Stimulated activated CD4-positive, alpha-beta T cell treated with anti-CD3 and anti-CD28 coated beads, Interleukin-15, amount 100 ng/mL, for 24 hours (primary cell): ENCODE measurements around the gene NAA38.
A peak's percentile ranks its signal among the peaks of the same experiment; 100 is the strongest.

Source experiments
- DNase-seq: peaks from one replicate; pipeline ENCODE4 v3.0.0-alpha.2; 2020

The NAA38 gene

DNA sequence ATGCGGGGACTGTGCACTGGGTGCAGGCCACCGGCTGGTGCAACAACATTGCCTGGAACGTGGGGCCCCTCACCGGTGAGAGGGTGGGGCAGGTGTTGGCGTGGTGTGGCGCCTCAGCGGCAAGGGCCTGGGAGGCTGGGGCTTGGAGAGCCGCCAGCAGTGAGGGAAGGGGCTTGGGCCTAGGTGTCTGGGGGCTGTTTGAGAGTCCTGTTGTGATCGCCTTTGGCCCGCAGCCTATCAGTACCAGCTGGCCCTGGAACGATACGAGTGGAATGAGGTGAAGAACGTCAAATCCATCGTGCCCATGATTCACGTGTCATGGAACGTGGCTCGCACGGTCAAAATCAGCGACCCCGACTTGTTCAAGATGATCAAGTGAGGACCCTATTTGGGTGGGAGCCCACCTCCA is 5.1 kb downstream of the NAA38 start:
- DNase-seq: peak; percentile 7

DNA sequence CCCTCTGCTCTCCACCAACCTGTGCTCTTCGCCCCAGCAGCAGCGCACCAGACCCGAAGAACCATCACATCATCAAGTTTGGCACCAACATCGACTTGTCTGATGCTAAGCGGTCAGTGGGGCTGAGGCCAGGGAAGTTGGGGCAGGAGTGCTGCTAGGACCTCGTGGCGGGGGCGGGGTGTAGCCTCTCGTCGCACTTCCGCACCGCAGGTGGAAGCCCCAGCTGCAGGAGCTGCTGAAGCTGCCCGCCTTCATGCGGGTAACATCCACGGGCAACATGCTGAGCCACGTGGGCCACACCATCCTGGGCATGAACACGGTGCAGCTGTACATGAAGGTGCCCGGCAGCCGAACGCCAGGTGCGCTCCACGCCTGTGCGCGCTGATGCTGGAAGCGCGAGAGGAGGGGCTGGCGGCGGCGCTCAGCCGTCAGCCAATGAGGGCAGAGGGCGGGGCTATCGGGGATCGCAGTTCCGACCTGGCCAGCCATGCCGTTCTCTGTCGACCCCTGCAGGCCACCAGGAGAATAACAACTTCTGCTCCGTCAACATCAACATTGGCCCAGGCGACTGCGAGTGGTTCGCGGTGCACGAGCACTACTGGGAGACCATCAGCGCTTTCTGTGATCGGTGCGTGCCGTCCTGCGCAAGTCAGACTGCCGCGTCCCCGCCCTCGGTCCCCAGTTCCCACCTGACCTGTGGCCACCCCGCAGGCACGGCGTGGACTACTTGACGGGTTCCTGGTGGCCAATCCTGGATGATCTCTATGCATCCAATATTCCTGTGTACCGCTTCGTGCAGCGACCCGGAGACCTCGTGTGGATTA is 5.7 kb downstream of the NAA38 start:
- peak; percentile 97 for DNase-seq

DNA sequence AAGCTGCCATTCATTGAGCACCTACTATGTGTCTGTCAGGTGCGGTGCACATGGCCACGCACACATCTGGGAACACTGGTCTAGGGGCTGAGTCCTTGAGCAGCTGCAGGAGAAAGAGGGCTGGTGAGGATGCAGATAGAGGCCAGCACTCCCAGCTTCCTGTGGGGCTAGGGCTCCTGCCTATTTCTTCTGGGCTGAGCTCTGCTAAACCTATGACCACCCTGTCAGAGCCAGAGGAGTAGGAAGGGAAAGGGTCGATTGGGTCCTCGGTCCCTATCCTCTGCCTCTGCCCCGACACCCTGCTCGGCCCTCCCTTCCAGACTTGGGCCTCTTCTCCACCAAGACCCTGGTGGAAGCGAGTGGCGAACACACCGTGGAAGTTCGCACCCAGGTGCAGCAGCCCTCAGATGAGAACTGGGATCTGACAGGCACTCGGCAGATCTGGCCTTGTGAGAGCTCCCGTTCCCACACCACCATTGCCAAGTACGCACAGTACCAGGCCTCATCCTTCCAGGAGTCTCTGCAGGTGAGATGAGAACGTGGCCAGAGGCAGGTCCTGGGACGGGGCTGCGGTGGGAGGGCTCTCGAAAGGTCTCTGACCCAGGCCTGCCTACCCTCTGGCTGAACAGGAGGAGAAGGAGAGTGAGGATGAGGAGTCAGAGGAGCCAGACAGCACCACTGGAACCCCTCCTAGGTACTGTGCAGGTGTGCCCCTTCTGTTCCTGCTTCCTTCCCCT is 6.5 kb downstream of the NAA38 start:
- peak; percentile 14 for DNase-seq

DNA sequence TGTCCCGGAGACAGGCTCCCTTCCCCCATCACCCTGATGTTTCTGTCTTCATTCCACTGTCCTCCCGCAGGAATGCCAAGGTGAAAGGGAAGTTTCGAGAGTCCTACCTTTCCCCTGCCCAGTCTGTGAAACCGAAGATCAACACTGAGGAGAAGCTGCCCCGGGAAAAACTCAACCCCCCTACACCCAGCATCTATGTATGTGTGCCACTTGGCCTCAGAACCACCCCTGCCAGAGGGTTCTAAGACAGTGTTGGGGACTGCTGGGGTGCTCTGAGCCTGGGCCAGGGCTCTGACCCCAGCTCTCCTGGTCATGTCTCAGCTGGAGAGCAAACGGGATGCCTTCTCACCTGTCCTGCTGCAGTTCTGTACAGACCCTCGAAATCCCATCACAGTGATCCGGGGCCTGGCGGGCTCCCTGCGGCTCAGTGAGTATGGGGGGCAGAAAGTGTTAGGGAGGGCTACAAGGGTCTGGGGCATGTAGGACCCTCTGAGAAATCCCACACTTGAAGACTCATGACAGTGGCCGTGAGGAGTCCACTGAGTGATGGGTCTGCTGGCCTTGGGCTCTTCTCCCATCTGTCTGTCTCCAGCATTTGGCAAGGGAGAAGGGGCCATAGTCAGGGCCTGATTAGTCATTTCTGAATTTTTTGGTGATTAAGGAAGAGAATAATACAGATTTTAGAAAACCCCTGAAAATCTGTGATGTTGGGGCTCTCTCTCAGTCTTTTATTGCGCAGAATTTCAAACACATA is 7.4 kb downstream of the NAA38 start:
- DNase-seq: no peak

DNA sequence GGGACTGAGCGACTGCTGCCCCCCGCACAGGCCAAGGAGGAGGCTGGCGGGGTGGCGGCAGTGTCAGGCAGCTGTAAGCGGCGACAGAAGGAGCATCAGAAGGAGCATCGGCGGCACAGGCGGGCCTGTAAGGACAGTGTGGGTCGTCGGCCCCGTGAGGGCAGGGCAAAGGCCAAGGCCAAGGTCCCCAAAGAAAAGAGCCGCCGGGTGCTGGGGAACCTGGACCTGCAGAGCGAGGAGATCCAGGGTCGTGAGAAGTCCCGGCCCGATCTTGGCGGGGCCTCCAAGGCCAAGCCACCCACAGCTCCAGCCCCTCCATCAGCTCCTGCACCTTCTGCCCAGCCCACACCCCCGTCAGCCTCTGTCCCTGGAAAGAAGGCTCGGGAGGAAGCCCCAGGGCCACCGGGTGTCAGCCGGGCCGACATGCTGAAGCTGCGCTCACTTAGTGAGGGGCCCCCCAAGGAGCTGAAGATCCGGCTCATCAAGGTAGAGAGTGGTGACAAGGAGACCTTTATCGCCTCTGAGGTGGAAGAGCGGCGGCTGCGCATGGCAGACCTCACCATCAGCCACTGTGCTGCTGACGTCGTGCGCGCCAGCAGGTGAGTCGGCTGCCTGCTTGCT is 8.1 kb downstream of the NAA38 start:
- DNase-seq: peak; percentile 6

DNA sequence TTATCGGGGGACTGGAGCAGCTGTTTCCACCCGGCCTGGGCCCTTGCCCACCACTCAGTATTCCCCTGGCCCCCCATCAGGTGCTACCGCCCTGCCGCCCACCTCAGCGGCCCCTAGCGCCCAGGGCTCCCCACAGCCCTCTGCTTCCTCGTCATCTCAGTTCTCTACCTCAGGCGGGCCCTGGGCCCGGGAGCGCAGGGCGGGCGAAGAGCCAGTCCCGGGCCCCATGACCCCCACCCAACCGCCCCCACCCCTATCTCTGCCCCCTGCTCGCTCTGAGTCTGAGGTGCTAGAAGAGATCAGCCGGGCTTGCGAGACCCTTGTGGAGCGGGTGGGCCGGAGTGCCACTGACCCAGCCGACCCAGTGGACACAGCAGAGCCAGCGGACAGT is 8.6 kb downstream of the NAA38 start:
- DNase-seq: no peak

DNA sequence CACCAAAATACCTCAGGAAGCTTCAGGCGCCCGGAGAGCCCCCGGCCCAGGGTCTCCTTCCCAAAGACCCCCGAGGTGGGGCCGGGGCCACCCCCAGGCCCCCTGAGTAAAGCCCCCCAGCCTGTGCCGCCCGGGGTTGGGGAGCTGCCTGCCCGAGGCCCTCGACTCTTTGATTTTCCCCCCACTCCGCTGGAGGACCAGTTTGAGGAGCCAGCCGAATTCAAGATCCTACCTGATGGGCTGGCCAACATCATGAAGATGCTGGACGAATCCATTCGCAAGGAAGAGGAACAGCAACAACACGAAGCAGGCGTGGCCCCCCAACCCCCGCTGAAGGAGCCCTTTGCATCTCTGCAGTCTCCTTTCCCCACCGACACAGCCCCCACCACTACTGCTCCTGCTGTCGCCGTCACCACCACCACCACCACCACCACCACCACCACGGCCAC is 9.2 kb downstream of the NAA38 start:
- DNase-seq: no peak

DNA sequence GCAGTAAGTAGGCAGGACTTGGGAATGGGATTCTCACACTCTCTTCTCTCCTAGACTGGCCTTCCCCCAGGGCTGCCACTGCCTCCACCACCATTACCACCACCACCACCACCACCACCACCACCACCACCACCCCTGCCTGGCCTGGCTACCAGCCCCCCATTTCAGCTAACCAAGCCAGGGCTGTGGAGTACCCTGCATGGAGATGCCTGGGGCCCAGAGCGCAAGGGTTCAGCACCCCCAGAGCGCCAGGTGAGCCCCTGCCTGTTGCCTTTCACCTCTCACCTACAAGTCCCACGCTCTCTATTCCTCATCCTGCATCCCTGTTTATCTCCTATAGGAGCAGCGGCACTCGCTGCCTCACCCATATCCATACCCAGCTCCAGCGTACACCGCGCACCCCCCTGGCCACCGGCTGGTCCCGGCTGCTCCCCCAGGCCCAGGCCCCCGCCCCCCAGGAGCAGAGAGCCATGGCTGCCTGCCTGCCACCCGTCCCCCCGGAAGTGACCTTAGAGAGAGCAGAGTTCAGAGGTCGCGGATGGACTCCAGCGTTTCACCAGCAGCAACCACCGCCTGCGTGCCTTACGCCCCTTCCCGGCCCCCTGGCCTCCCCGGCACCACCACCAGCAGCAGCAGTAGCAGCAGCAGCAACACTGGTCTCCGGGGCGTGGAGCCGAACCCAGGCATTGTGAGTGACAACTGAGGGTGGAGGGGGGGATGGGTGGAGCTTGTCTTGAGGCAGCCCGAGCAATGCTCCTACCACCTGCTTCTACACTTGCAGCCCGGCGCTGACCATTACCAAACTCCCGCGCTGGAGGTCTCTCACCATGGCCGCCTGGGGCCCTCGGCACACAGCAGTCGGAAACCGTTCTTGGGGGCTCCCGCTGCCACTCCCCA is 10.3 kb downstream of the NAA38 start:
- peak; percentile 22 for DNase-seq

DNA sequence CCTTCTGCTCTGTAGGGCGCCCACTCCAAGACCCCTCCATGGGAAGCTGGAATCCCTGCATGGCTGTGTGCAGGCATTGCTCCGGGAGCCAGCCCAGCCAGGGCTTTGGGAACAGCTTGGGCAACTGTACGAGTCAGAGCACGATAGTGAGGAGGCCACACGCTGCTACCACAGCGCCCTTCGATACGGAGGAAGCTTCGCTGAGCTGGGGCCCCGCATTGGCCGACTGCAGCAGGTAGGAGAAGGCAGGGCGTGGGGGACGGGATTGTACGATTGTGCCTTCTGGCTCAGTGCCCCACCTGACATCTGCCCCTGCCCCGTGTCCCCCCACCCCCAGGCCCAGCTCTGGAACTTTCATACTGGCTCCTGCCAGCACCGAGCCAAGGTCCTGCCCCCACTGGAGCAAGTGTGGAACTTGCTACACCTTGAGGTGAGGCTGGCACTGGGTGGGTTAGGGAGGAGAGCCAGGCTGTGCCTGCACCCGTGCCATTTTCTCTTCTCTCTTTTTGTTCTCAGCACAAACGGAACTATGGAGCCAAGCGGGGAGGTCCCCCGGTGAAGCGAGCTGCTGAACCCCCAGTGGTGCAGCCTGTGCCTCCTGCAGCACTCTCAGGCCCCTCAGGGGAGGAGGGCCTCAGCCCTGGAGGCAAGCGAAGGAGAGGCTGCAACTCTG is 11.2 kb downstream of the NAA38 start:
- no peak for DNase-seq

DNA sequence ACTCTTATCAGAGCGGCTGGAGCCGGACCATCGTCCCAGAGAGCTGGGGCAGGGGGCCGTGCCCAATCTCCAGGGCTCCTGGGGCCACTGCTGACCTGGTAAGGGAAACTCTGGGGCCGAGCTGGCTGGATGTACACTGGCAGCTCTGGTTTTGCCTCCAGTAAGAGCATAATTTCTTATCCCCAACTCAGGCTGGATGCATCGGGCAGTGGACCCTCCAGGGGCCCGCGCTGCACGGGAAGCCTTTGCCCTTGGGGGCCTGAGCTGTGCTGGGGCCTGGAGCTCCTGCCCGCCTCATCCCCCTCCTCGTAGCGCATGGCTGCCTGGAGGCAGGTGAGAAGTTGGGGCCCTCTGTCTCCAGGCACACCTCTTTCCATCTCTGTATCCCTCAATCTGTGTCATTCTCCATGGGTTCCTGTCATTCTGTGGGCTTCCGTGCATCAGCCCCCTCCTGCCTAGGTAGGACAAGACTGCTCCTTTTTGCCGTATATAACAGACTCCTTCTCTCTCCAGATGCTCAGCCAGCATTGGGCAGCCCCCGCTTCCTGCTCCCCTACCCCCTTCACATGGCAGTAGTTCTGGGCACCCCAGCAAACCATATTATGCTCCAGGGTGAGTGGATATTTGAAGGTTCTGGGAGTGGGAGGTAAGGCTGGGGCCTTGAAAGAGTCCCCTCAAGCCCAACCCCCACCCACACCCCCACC is 11.8 kb downstream of the NAA38 start:
- DNase-seq: no peak

DNA sequence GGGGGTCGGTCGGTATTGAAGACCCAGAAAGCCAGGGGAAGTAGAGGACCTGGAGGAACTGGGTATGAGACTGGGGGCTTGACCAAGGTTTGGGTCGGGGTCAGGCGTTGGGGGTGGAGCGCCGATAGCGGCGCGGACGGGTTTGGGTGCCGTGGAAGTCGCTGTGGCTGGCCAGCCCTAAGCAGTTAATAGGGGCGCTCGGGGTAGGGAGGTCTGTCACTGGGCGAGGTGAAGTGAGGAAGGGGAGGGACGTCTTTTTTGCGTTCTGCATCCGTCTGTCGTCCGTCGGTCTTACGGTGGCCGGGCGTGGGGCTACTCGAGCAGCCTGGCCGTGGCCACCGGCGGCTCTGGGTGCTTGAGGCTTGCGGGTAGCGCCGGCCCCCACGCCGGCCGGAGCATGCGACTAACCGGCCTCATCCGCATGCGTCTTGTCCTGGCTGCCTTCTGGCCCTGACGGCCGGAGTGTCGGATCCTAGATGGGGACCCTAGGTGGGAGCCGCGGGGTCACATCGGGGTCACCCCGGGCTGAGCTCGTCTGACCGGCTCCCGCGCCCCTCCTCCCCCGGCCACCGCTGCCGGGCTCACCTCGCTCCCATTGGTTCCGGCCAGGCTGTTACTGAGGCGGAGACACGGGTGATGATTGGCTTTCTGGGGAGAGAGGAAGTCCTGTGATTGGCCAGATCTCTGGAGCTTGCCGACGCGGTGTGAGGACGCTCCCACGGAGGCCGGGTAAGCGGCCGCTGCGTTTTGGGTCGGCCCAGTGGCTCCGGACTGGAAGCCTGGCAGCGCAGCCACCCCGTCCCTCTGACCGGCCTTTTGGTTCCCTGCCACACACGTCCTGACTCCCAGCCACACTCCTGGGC is 12.8 kb downstream of the NAA38 start:
- peak; percentile 90 for DNase-seq

DNA sequence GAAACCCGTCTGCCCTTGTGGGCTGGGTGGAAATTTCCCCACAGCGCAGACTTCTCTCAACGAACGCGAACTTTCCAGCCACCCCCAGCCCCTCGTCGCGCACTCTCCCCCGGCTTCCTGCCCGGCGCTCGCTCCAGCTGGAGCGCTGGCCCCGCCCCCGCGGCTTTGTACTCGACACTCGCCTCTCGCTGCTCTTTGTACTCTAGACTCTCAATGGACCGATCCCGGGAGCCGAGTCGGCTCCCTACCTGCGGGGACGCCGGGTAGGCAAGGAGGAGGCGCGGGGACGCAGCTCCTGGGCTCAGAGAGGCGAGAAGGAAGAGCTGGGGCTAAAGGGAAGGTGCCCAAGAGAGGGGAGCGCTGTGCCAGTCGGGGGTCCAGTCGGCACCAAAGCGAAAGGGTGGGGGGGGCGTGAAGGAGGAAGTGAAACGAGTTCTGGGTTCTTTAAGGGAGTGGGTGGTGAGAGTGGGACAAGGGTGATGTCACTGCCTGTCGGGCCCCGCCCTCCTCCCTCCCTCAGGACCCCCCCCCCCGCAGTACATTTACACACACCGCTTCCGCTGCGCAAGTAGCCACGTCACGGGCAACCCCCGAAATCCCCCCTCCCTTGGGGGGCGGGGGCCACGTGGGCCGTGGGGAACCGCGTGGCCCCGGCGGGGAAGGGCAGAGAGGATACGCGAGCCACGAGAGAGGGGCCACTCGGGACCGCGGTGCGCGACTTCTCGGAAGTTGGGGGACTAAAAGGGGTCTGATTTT is 13.6 kb downstream of the NAA38 start:
- DNase-seq: peak; percentile 94

DNA sequence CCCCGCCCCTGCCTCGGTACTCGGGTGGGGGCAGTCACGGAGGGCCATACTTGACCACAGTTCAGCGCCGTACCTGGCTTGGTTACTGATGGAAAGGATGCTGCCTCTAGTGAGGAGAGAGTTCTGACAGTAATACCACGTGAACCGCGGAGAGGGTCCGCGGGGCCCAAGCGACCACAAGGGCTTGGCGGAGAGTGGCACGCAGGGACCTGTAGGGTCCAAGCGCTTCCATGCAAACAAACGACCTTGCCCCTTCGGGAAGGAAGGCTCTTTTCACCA is 14.2 kb downstream of the NAA38 start:
- no peak for DNase-seq

DNA sequence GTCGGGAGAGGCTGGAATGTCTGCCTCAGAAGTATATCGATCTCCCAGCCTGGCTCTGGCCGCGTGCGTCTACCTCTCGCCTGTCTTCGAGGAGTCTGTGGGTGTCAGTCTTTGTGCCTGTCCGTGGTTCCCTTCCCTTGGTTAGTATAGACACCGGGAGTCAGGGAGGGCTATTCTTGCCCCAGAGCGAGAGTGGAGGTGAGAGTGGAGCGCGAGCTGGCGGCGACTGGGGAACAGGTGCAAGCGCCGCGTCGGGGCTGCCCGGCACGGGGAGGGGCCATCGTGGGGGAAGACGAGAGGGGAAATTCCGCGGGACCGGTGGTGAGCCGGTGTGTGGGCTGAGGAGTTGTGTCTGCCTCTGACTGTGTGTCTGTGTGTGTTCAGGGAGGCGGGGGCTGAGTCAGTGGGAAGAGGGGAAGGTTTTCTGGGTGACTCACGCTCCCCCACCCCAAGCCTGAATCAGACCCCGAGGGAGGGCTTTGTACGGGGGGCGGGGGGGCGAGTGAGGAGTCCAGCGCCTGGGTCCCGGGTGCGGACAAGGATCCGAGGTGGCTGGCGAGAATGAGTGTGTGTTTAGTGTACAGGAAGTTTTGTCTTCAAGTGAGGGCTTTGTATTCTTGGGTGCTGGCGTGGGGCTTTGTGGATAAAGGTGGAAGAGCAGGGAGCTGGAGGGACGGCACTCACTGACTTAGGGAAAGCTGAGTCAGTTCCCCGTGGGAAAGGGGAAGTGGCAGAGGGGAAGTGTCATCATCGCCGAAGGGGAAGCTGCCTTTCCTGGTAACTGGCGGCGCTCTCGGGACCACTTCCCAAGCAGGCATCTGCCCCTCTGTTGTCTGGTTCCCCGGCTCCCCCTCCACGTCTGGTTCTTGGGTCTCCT is 14.7 kb downstream of the NAA38 start:
- DNase-seq: peak; percentile 98

DNA sequence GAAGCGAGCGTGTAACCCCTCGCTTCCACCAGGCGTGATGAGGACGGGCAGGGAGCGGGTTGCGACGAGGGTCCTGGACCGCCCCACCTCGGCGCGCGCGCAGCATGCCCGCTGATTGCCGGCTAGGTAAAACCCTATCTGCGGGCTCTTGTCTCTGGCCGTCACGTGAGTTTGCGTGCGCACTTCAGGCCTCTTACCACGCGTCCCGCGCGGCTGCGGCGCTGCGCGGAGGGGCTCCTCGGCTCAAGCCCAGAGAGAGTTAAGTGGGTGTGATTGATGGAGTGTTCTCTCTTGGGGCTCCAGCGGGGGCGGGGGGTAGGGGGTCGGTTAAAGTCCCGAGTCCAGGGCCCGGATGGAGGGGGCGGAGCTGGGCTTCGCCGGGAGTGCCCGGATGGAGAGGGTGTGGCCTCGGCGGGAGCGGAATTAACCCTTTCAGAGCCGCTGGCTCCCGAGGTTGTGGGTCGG is 15.4 kb downstream of the NAA38 start:
- DNase-seq: peak; percentile 89

DNA sequence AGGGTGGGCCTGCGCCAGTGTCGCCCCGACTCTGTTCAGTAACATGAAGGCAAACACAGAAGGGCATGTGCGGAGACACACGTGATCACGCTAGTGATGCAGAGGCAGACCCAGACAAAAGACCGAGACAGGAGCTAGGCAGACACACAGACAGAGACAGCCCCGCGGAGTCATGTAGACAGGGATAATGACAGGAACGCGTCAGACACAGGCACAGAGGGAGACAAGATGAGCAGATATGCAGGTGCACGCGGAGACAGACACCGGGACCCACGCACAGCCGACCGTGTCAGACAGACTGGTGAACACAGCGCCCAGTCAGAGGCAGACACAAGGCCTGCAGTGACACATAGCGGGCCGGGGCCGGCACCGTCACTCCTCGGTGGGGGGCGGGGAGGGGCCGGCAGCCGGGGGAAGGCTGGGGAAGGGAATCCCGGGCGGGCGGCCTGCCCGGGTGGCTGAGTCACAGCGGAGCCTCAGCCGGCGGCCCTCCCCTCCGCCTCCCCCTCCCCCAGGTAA is 15.9 kb downstream of the NAA38 start:
- peak; percentile 94 for DNase-seq

DNA sequence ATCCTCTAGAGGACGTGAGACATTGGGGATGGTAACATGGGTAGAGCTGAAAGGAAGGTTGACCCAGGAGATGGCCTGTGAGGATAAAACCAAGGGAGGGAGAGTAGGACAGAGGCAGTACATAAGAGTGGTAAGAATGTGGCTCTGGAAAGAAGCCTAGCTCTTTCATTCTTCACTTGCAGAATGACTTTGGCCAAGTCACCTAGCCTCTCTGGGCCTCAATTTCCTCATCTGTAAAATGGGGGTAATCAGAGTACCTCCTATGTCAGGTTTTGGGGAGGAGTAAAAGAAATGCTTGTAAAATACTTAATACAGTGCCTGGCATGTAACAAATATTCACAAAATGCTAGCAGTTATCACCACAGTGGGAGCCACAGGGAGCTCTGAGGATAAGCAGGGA is 16.5 kb downstream of the NAA38 start:
- no peak for DNase-seq

DNA sequence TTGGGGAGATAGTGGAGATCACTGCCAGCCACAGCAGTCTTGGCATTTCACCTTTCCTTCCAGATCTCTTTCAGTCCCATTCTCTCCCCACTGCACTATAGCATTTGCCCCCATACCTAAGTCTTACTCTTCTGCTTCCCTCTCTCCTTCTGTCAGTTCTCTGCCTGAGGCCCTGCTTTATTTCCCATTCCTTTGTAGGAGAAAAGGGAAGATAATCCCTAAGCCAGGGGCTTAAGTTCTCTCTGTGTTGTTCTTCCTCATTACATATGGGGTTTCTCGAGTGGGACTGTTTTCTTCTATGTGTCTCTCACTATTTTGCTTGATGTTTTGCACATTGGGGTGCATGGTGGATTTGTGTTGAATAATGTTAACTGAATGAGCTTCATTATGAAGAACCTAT is 16.9 kb downstream of the NAA38 start:
- DNase-seq: no peak
